ENCODE results near the gene NTNG1.

The NTNG1 gene

GRCh38 chr1:107343601-107344000, 202.8 kb downstream of the NTNG1 start:
- no peak for DNase-seq

- DNase-seq, result peak; percentile 11
Measured at GRCh38 chr1:107344268-107344760, 203.5 kb downstream of the NTNG1 start.

- DNase-seq, result no peak
Measured at GRCh38 chr1:107344836-107345235, 204.0 kb downstream of the NTNG1 start.

GRCh38 chr1:107352850-107353249, 212.0 kb downstream of the NTNG1 start:
- no peak for DNase-seq

- DNase-seq, result no peak
Measured at GRCh38 chr1:107357376-107357775, 216.5 kb downstream of the NTNG1 start.

- peak; percentile 83 for DNase-seq
Measured at GRCh38 chr1:107358619-107359327, 217.9 kb downstream of the NTNG1 start.

GRCh38 chr1:107359472-107360241, 218.8 kb downstream of the NTNG1 start:
- DNase-seq, result peak; percentile 13

GRCh38 chr1:107362468-107363140, 221.8 kb downstream of the NTNG1 start:
- DNase-seq, result peak; percentile 34

- DNase-seq, result peak; percentile 34
Measured at GRCh38 chr1:107363154-107363553, 222.3 kb downstream of the NTNG1 start.

- DNase-seq, result peak; percentile 87
Measured at GRCh38 chr1:107365527-107366240, 224.8 kb downstream of the NTNG1 start.

GRCh38 chr1:107378426-107378825, 237.6 kb downstream of the NTNG1 start:
- peak; percentile 7 for DNase-seq

GRCh38 chr1:107378866-107379265, 238.0 kb downstream of the NTNG1 start:
- peak; percentile 4 for DNase-seq

GRCh38 chr1:107379826-107380225, 239.0 kb downstream of the NTNG1 start:
- no peak for DNase-seq

- no peak for DNase-seq
Measured at GRCh38 chr1:107389410-107390396, 248.9 kb downstream of the NTNG1 start.

- DNase-seq, result no peak
Measured at GRCh38 chr1:107394301-107394700, 253.5 kb downstream of the NTNG1 start.

- DNase-seq, result peak; percentile 88
Measured at GRCh38 chr1:107401704-107402103, 260.9 kb downstream of the NTNG1 start.

- DNase-seq, result no peak
Measured at GRCh38 chr1:107404756-107405155, 263.9 kb downstream of the NTNG1 start.

- no peak for DNase-seq
Measured at GRCh38 chr1:107405236-107405635, 264.4 kb downstream of the NTNG1 start.

GRCh38 chr1:107407011-107407410, 266.2 kb downstream of the NTNG1 start:
- no peak for DNase-seq

GRCh38 chr1:107413546-107413945, 272.7 kb downstream of the NTNG1 start:
- DNase-seq, result no peak

GRCh38 chr1:107413951-107414350, 273.1 kb downstream of the NTNG1 start:
- DNase-seq, result no peak

- peak; percentile 14 for DNase-seq
Measured at GRCh38 chr1:107414550-107414949, 273.7 kb downstream of the NTNG1 start.

Data from NCI-H69 (cell line).